H4 (cell line): Measurements from ENCODE around the gene CISD3. TPM values are rescaled to one million over a fixed set of nuclear protein-coding genes. Genes with fewer than 3 reads are reported as not detected.

Source experiments
- DNase-seq: peaks from one replicate; pipeline ENCODE4 v3.0.0-alpha.2; 2015; ENCODE audit warnings: low spot score
- total RNA-seq: library from RNA; depleted of rRNA; stranded (reverse); fragments of >200 nt; shearing (Covaris generic); gene quantifications from 2 replicates; pipeline ENCODE4 v1.2.3, GENCODE V29; 2014; rRNA removed

CISD3 gene
- total RNA-seq, 1 experiment from 2014 or later = 6.7 TPM

GRCh38 chr17:38773258-38773657, 43.1 kb downstream of the CISD3 start:
- DNase-seq = no peak

- DNase-seq = no peak
Measured at GRCh38 chr17:38777641-38778250, 47.6 kb downstream of the CISD3 start.

GRCh38 chr17:38779965-38780752, 50.0 kb downstream of the CISD3 start:
- DNase-seq = no peak

- DNase-seq = no peak
Measured at GRCh38 chr17:38783227-38783626, 53.1 kb downstream of the CISD3 start.

Other genes with a start within 250 kb of the CISD3 start
- gene SRCIN1, start 124.4 kb upstream of the CISD3 start, total RNA-seq = 0.12 TPM in 1 of 2 replicates, not detected in the other
- gene EPOP, start 55.4 kb upstream of the CISD3 start, total RNA-seq = 3.2 and 3.5 TPM in 2 replicates
- gene MLLT6, start 25.1 kb upstream of the CISD3 start, total RNA-seq = 7.8 and 13.6 TPM in 2 replicates
- gene PCGF2, start 18.0 kb downstream of the CISD3 start, total RNA-seq = 1.6 and 3.9 TPM in 2 replicates
- gene PSMB3, start 22.4 kb downstream of the CISD3 start, total RNA-seq = 592 and 607 TPM in 2 replicates
- 24.6 and 32.4 TPM in 2 replicates for gene PIP4K2B, start 69.2 kb downstream of the CISD3 start, total RNA-seq
- 5.2 and 8.1 TPM in 2 replicates for gene CWC25, start 95.0 kb downstream of the CISD3 start, total RNA-seq
- gene RPL23, start 123.4 kb downstream of the CISD3 start, total RNA-seq = 1,542 and 1,557 TPM in 2 replicates
- 99.0 and 133 TPM in 2 replicates for gene LASP1, start 139.7 kb downstream of the CISD3 start, total RNA-seq
- gene FBXO47, start 237.1 kb downstream of the CISD3 start, total RNA-seq = not detected in 2 replicates